H1 (cell line): ENCODE results near the gene DEFB110. TPM values are rescaled to one million over a fixed set of nuclear protein-coding genes. Genes with fewer than 3 reads are reported as not detected.

Source experiments
- CTCF ChIA-PET: fragments of 300-600 bp; sonication (Branson Sonifier 250); formaldehyde crosslinking; loops from one replicate; lab custom pipeline; 2021; ENCODE audit not compliant: partially characterized antibody; lab: Charles Lee
- POLR2A ChIA-PET: fragments of 300-600 bp; sonication (Branson Sonifier 250); formaldehyde crosslinking; loops from one replicate; lab custom pipeline; 2021; ENCODE audit warnings: inconsistent platforms; ENCODE audit not compliant: partially characterized antibody; lab: Charles Lee
- DNase-seq, 2 experiments: peaks; one replicate each; pipeline versions ENCODE4 v3.0.0 to v3.0.0-alpha.2; 2010 to 2022; ENCODE audit warnings: low spot score in 2 of 2, low read depth in 1 of 2, mixed read lengths in 1 of 2
- FAIRE-seq: peaks from 2 replicates; lab custom pipeline; 2011; peaks lifted over from hg19 to GRCh38; lab: Jason Lieb, UNC
- H2AFZ ChIP-seq: 2 replicates; pipeline ENCODE4 v1.8.1; 2012; ENCODE audit warnings: low read length, inconsistent platforms
- H2AK5ac ChIP-seq: 2 replicates; pipeline ENCODE4 v1.6.1; 2013; ENCODE audit warnings: low read depth, low read length
- H2BK120ac ChIP-seq: replicated peaks from 2 replicates; pipeline ENCODE3; 2013; ENCODE audit warnings: low read depth, low read length, inconsistent platforms
- H2BK12ac ChIP-seq: 2 replicates; pipeline ENCODE4 v1.6.1; 2013; ENCODE audit warnings: low read depth, low read length
- H2BK15ac ChIP-seq: 2 replicates; pipeline ENCODE4 v1.6.1; 2013; ENCODE audit warnings: low read length
- H2BK20ac ChIP-seq: 2 replicates; pipeline ENCODE4 v1.6.1; 2013; ENCODE audit warnings: low read length
- H2BK5ac ChIP-seq: 2 replicates; pipeline ENCODE4 v1.6.1; 2013; ENCODE audit warnings: low read depth, low read length
- H3K14ac ChIP-seq: 2 replicates; pipeline ENCODE4 v1.6.1; 2013; ENCODE audit warnings: inconsistent platforms; ENCODE audit not compliant: insufficient read length
- H3K18ac ChIP-seq: 2 replicates; pipeline ENCODE4 v1.6.1; 2013; ENCODE audit warnings: low read length; ENCODE audit errors: extremely low read depth
- H3K23ac ChIP-seq: 2 replicates; pipeline ENCODE4 v1.6.1; 2013; ENCODE audit warnings: inconsistent platforms; ENCODE audit not compliant: insufficient read length
- H3K23me2 ChIP-seq: 2 replicates; pipeline ENCODE4 v1.6.1; 2013; ENCODE audit warnings: low read depth, low read length
- H3K27ac ChIP-seq: 2 replicates; pipeline ENCODE4 v1.6.1; 2011; ENCODE audit warnings: low read depth, low read length, inconsistent platforms
- H3K27me3 ChIP-seq, 4 experiments: replicated peaks in 1 of 4; 1 replicate in 1 of 4; 2 replicates in 3 of 4; pipeline versions ENCODE4 v1.6.1 to v1.8.1; 2011 to 2013; ENCODE audit warnings: low read length in 3 of 4, mild to moderate bottlenecking in 3 of 4, inconsistent platforms in 2 of 4, mixed read lengths in 2 of 4, moderate library complexity in 1 of 4; ENCODE audit not compliant: control insufficient read depth in 3 of 4, insufficient read depth in 3 of 4; ENCODE audit errors: extremely low read depth in 1 of 4
- H3K36me3 ChIP-seq, 4 experiments: 2 replicates each; pipeline versions ENCODE4 v1.6.1 to v1.8.1; 2011 to 2013; ENCODE audit warnings: mild to moderate bottlenecking in 4 of 4, low read length in 3 of 4, moderate library complexity in 2 of 4, control low read depth in 1 of 4, inconsistent platforms in 1 of 4; ENCODE audit not compliant: insufficient read depth in 4 of 4, control insufficient read depth in 2 of 4
- H3K4ac ChIP-seq: replicated peaks from 2 replicates; pipeline ENCODE3; 2013; ENCODE audit warnings: low read length, low read depth, mixed read lengths, inconsistent platforms; ENCODE audit not compliant: insufficient read length
- H3K4me1 ChIP-seq, 4 experiments: replicated peaks in 1 of 4; 1 replicate in 1 of 4; 2 replicates in 3 of 4; pipeline versions ENCODE4 v1.6.1 to v1.8.1; 2011 to 2013; ENCODE audit warnings: low read length in 3 of 4, inconsistent platforms in 2 of 4, mixed read lengths in 1 of 4; ENCODE audit not compliant: insufficient read depth in 4 of 4, control insufficient read depth in 3 of 4
- H3K4me2 ChIP-seq, 2 experiments: 2 replicates each; pipeline versions ENCODE4 v1.6.1 to v1.8.1; 2011 to 2013; ENCODE audit warnings: low read depth in 2 of 2, low read length in 2 of 2, control low read depth in 1 of 2, inconsistent platforms in 1 of 2, mild to moderate bottlenecking in 1 of 2; ENCODE audit not compliant: insufficient read depth in 1 of 2
- H3K4me3 ChIP-seq, 4 experiments: fragments of 200-600, 300-600 bp in 1 of 4; sonication (generic), shearing (Covaris generic), sonication (Bioruptor Twin) in 1 of 4; 2 replicates each; pipeline versions ENCODE4 v1.5.1 to v1.8.1; 2011 to 2016; ENCODE audit warnings: low read length in 4 of 4, low read depth in 3 of 4, control low read depth in 2 of 4, inconsistent platforms in 2 of 4, mild to moderate bottlenecking in 2 of 4, mixed read lengths in 1 of 4, moderate library complexity in 1 of 4; ENCODE audit not compliant: insufficient read depth in 2 of 4; ENCODE audit errors: extremely low read depth in 1 of 4
- H3K56ac ChIP-seq: replicated peaks from 2 replicates; pipeline ENCODE3; 2013; ENCODE audit warnings: low read depth, mild to moderate bottlenecking, mixed read lengths, low read length, inconsistent platforms; ENCODE audit not compliant: insufficient read length
- H3K79me1 ChIP-seq: 2 replicates; pipeline ENCODE4 v1.6.1; 2013; ENCODE audit warnings: low read depth, low read length, control low read depth
- H3K79me2 ChIP-seq, 2 experiments: 2 replicates each; pipeline versions ENCODE4 v1.6.1 to v1.8.1; 2012 to 2013; ENCODE audit warnings: low read length in 2 of 2, mild to moderate bottlenecking in 2 of 2, inconsistent platforms in 1 of 2; ENCODE audit not compliant: insufficient read depth in 2 of 2, control insufficient read depth in 1 of 2
- H3K9ac ChIP-seq, 4 experiments: replicated peaks in 1 of 4; 1 replicate in 1 of 4; 2 replicates in 3 of 4; pipeline versions ENCODE4 v1.6.1 to v1.8.1; 2011 to 2013; ENCODE audit warnings: low read depth in 3 of 4, low read length in 3 of 4, control low read depth in 2 of 4, mild to moderate bottlenecking in 2 of 4, moderate library complexity in 2 of 4, inconsistent platforms in 1 of 4; ENCODE audit errors: extremely low read depth in 1 of 4
- H3K9me3 ChIP-seq, 2 experiments: 2 replicates each; pipeline versions ENCODE4 v1.6.1 to v1.8.1; 2012 to 2013; ENCODE audit warnings: mild to moderate bottlenecking in 2 of 2, moderate library complexity in 2 of 2, control low read depth in 1 of 2, inconsistent platforms in 1 of 2, low read depth in 1 of 2, low read length in 1 of 2, mixed read lengths in 1 of 2; ENCODE audit not compliant: insufficient read depth in 2 of 2
- H4K20me1 ChIP-seq, 2 experiments: replicated peaks in 1 of 2; 2 replicates each; pipeline versions ENCODE3 to v1.8.1; 2011 to 2013; ENCODE audit warnings: inconsistent platforms in 2 of 2, low read length in 2 of 2, mild to moderate bottlenecking in 1 of 2; ENCODE audit not compliant: insufficient read depth in 2 of 2, control insufficient read depth in 1 of 2
- H4K5ac ChIP-seq: 2 replicates; pipeline ENCODE4 v1.6.1; 2013; ENCODE audit warnings: low read length, low read depth, mixed read lengths, inconsistent platforms; ENCODE audit not compliant: insufficient read length
- H4K8ac ChIP-seq: 2 replicates; pipeline ENCODE4 v1.8.0; 2013; ENCODE audit warnings: mild to moderate bottlenecking, moderate library complexity, low read length, inconsistent platforms; ENCODE audit not compliant: insufficient read depth; ENCODE audit errors: extremely low read depth
- H4K91ac ChIP-seq: replicated peaks from 2 replicates; pipeline ENCODE3; 2013; ENCODE audit warnings: low read length, mixed read lengths, inconsistent platforms; ENCODE audit not compliant: insufficient read length
- CEBPB ChIP-seq: IDR thresholded peaks from 2 replicates; pipeline ENCODE4 v1.6.1; 2012; ENCODE audit warnings: low read depth, low read length
- EZH2 ChIP-seq: fragments of 200-600 bp; sonication (generic); IDR thresholded peaks from 2 replicates; pipeline ENCODE4 v1.7.1; 2012; ENCODE audit warnings: low read depth, mild to moderate bottlenecking, moderate library complexity, low read length, inconsistent platforms; ENCODE audit not compliant: severe bottlenecking
- JUN ChIP-seq: IDR thresholded peaks from 2 replicates; pipeline ENCODE4 v1.6.1; 2011; ENCODE audit warnings: low read depth, mild to moderate bottlenecking, improper control_type of control experiment, low read length
- JUND ChIP-seq: IDR thresholded peaks from 2 replicates; pipeline ENCODE4 v1.6.1; 2011; ENCODE audit warnings: mild to moderate bottlenecking, improper control_type of control experiment, low read length
- KDM5A ChIP-seq: fragments of 200-600 bp; IDR thresholded peaks from 2 replicates; pipeline ENCODE4 v1.7.1; 2012; ENCODE audit warnings: mild to moderate bottlenecking, low read length, inconsistent platforms, mixed read lengths
- MAFK ChIP-seq: IDR thresholded peaks from 2 replicates; pipeline ENCODE4 v1.6.1; 2012; ENCODE audit warnings: low read depth, mild to moderate bottlenecking, improper control_type of control experiment, low read length
- SIX5 ChIP-seq: IDR thresholded peaks from 2 replicates; pipeline ENCODE4 v1.6.1; 2011; ENCODE audit warnings: mild to moderate bottlenecking, low read depth, low read length
- SRF ChIP-seq: IDR thresholded peaks from 2 replicates; pipeline ENCODE4 v1.6.1; 2011; ENCODE audit warnings: mild to moderate bottlenecking, low read depth, low read length, moderate library complexity
- TCF12 ChIP-seq: IDR thresholded peaks from 2 replicates; pipeline ENCODE4 v1.6.1; 2011; ENCODE audit warnings: low read depth, mild to moderate bottlenecking, low read length
- TEAD4 ChIP-seq: IDR thresholded peaks from 2 replicates; pipeline ENCODE4 v1.6.1; 2012; ENCODE audit warnings: low read depth, low read length, inconsistent platforms, mixed read lengths
- WGBS, 2 experiments: shearing (Covaris generic) in 1 of 2; methylation state at CpG; one replicate each; pipeline versions ENCODE4 v1.1.6 to v1.1.7; 2013 to 2015; ENCODE audit warnings: low lambda C conversion rate in 2 of 2, mixed read lengths in 2 of 2, inconsistent platforms in 1 of 2, low coverage in 1 of 2, missing lambda C conversion rate in 1 of 2; ENCODE audit not compliant: insufficient replicate concordance in 2 of 2, insufficient coverage in 1 of 2, insufficient read length in 1 of 2; ENCODE audit errors: extremely low coverage in 1 of 2, missing lambda C conversion rate in 1 of 2; 5-methylcytosine and 5-hydroxymethylcytosine counted together
- polyA plus RNA-seq, 7 experiments: library from polyadenylated mRNA; depleted of rRNA in 3 of 7; stranded (reverse) in 5 of 7; unstranded in 2 of 7; fragments of >200 nt in 5 of 7; fragments of 200-250 nt in 2 of 7; gene quantifications; 1 replicate in 5 of 7; 2 replicates in 1 of 7; 4 replicates in 1 of 7; pipeline versions ENCODE4 v1.2.1 to v1.2.3, GENCODE V29; 2011 to 2013; ENCODE audit warnings: missing spikeins in 2 of 7, mixed read lengths in 2 of 7
- total RNA-seq: library from RNA; stranded (reverse); fragmentation: NEBNext Ultra II Directional; extraction: Animal tissue kit (Norgen Biotek cat#: 25700); gene quantifications from 2 replicates; pipeline ENCODE4 v1.2.1, GENCODE V29; 2021
- TF ChIP-seq, protein P1 (sequence below), 3 experiments: IDR thresholded peaks; 1 replicate in 2 of 3; 2 replicates in 1 of 3; pipeline versions ENCODE4 v1.5.1 to v1.6.1; 2011; ENCODE audit warnings: low read length in 3 of 3, mild to moderate bottlenecking in 3 of 3, inconsistent platforms in 2 of 3, low read depth in 1 of 3, moderate library complexity in 1 of 3; ENCODE audit not compliant: insufficient read depth in 1 of 3; ENCODE audit errors: control extremely low read depth in 1 of 3

The DEFB110 gene
- total and polyA plus RNA-seq, 2 of the 8 experiments (the other 6 are each of a cell fraction or from before 2014, with no cell fraction given): not detected

- Histone ChIP-seq H4K5ac (no peak overlapping the region), H4K91ac (no peak overlapping the region), H3K27me3 (no peaks in the 10 kb centered on the region), H2BK20ac (no peak overlapping the region), H3K79me1 (no peaks in the 10 kb centered on the region), H3K4me2 (no peak overlapping the region), H3K9ac (no peak overlapping the region), H3K56ac (no peak overlapping the region), H3K4me3 (no peak overlapping the region), H3K36me3 (no peaks in the 10 kb centered on the region), H2BK12ac (no peak overlapping the region), H4K8ac (no peak overlapping the region), H2BK5ac (no peak overlapping the region), H3K4ac (no peak overlapping the region), H2BK15ac (no peak overlapping the region), H3K23me2 (no peaks in the 10 kb centered on the region; the same call in 1 of the 2 replicates), H2AFZ (no peak overlapping the region), H3K27ac (no peak overlapping the region), H3K18ac (no peak overlapping the region), H2AK5ac (no peak overlapping the region), H2BK120ac (no peak overlapping the region), H3K23ac (no peak overlapping the region), H3K9me3 (no peaks in the 10 kb centered on the region), H4K20me1 (no peaks in the 10 kb centered on the region), H3K4me1 (no peaks in the 10 kb centered on the region), H3K79me2 (no peaks in the 10 kb centered on the region), H3K14ac (no peak overlapping the region)
- DNase-seq (no peak), FAIRE-seq (no peak)
- no peak for TF ChIP-seq SRF
- TF ChIP-seq TEAD4: no peak
- TF ChIP-seq JUND: no peak
- TF ChIP-seq EZH2: no peak
- TF ChIP-seq SIX5: no peak
- TF ChIP-seq, protein P1, sequence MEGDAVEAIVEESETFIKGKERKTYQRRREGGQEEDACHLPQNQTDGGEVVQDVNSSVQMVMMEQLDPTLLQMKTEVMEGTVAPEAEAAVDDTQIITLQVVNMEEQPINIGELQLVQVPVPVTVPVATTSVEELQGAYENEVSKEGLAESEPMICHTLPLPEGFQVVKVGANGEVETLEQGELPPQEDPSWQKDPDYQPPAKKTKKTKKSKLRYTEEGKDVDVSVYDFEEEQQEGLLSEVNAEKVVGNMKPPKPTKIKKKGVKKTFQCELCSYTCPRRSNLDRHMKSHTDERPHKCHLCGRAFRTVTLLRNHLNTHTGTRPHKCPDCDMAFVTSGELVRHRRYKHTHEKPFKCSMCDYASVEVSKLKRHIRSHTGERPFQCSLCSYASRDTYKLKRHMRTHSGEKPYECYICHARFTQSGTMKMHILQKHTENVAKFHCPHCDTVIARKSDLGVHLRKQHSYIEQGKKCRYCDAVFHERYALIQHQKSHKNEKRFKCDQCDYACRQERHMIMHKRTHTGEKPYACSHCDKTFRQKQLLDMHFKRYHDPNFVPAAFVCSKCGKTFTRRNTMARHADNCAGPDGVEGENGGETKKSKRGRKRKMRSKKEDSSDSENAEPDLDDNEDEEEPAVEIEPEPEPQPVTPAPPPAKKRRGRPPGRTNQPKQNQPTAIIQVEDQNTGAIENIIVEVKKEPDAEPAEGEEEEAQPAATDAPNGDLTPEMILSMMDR (IDR thresholded peaks at IDR 0.05; ENCODE audit: control extremely low read depth in 1 of 3, insufficient read depth in 1 of 3, low read depth in 1 of 3, low read length in 3 of 3): no peak
- no peak for TF ChIP-seq TCF12
- no peak for TF ChIP-seq CEBPB
- no peak for TF ChIP-seq MAFK
- no peak for TF ChIP-seq JUN
- TF ChIP-seq KDM5A: no peak
- ChIA-PET POLR2A (no interaction called here), CTCF (no interaction called here)
- 80% methylated on average over 2 of the region's 2 CpGs; no CpG with 5 or more reads in 1 of the 2 experiments for WGBS, 2 experiments
These were observed 48.3 kb upstream of the DEFB110 start for GRCh38 chr6:50070101-50070500.
